Non-pigmented ciliary epithelial cell (primary cell): Measurements from ENCODE around the gene TMEM129.

Experiments used
- DNase-seq: peaks from one replicate; pipeline ENCODE4 v3.0.0-alpha.2; 2010; ENCODE audit warnings: low read depth

TMEM129 gene

DNA sequence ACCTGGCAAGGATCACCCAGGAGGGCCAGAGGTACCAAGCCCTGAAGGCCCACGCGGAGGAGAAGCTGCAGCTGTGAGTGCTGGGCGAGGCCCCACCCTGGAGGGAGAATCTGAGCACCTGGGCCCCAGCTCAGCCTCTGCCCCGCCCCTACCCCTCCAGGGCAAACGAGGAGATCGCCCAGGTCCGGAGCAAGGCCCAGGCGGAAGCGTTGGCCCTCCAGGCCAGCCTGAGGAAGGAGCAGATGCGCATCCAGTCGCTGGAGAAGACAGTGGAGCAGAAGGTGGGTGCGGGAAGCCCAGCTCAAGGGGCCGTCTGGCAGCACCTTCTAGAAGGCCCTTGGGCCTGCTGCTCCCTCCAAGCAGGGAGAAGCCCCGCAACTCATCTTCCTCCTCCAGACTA lies 23.4 kb upstream of the TMEM129 start:
- no peak for DNase-seq

DNA sequence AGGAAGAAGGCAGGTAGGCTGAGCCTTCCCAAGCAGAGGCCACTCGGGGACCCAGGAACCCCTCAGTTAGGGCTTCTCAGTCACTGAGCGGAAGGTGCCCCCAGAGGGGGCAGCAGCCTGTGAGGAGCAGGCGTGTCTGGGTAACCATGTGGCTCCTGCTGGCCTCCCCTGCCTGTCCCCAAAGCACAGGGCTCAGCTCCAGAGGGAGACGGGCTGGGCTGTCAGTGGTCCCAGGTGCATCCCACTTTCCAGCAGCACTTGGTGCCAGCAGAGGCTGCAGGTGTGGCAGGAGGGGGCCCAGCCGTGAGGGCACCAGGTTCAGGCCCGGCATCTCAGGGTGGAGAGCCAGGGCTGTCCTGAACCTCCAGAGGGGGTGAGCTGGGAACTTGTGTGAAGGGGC lies 22.9 kb upstream of the TMEM129 start:
- no peak for DNase-seq

DNA sequence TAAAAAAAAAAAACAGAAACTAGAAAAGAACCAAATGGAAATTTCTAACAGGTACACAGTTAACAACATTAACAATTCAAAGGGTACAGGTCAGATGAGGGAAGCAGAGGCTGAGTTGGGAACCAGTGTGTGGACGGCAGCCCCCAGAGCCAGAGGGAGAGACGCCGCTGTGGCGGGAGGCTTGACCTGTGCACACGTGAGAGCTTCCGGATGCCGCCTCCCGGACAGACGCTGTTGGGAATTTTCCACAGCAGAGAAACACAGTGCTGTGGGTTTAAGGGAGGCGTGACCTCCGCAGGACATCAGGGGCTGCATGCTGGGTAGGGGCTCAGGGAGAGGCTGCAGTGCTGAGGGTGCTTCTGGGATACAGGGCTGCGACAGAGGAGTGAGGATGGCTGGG lies 22.4 kb upstream of the TMEM129 start:
- no peak for DNase-seq

DNA sequence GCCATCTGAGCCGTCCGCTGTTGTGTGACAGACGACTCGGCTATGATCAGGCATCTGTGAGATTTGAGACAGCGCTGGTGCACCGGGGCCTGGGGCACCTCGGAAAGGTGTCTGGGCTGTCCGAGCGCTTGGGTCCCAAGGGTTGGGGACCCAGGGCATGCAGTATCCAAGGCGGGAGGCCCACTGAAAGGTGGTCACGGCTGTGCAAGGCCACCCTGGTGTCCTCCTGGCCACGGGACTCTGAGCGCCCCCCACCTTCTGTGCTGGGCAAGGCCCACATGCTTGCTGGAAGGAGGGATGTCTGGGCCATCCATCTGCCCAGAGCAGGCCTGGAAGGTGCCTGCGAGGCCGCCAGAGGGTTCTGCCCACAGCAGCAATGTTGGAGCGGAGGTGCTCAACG lies 20.1 kb upstream of the TMEM129 start:
- DNase-seq: no peak

DNA sequence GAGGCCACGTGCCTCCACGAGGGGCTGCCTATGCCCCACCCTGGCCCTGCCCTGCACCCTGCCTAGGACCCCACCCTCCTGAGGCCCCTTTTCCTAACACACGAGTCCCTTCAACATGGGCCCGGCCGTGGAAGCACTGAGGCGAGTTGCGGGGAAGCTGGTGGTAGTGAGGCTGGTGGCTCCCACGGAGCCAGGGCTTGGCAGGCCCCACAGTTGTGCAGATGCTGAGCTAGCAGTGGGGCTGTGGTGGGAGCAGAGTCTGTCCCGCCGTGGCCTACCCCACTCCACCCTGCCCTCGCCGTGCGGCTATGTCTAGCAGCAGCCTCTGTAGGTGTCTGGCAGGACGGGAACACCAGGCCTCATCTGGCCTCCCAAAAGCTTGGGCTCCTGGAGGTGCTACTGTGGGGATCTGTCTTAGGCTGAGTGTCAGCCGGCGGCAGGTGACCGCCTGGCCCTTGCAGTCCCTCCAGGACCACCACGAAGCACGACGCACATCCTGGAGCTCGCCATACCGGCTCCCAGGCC lies 19.0 kb upstream of the TMEM129 start:
- no peak for DNase-seq

DNA sequence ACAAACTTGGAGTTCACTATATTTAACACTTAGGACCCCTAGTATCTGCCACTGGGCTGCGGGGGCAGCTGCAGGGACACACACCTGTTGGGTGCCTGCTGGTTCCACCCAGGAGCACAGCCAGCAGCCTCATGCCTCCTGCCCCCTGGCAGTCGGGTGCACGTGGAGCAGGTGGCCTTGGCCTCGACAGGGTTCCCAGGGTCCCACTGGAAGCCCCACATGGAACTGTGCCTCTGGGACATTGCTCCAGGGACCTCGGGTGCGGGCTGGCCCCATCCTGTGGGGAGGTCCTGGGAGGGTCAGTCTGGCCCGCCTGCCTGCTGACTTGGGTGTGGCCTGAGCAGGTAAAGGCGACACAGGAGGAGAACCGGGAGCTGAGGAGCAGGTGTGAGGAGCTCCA lies 18.2 kb upstream of the TMEM129 start:
- no peak for DNase-seq

DNA sequence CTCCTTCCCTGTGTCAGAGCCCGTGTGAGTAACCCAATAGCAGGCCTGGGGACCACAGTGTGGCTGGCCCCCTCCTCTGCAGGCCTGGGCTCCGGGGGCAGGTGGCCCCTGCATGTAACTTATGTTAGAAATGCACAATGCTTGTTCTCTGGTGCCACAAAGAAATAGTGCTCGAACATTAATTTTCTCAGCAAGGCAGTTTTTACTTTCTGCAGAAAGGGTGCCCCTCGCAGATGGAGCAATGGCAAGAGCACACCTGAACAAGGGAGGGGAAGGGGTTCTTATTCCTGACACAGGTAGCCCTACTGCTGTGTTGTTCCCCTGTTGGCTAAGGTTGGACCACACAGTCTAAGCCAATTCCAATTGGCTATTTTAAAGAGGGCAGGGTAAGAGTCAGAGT lies 17.3 kb upstream of the TMEM129 start:
- no peak for DNase-seq

DNA sequence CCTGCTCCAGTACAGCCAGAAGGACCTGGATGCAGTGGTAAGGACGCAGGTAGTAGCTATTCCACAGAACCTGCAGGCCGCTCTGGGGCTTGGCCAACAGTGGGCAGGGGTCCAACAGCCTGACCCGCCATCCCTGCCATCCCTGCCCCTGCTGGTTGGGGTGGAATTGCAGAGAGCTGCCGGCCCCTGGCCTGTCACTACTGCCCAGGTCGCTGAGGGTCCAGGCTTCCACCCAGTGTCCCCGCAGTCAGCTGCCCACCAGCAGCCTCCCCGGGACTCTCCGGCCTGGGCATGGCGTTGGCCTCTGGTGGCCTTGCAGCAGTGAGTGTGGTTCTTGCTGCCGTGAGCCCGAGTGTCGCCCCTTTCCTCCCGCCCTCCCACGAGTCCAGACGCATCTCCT lies 16.5 kb upstream of the TMEM129 start:
- DNase-seq: no peak

DNA sequence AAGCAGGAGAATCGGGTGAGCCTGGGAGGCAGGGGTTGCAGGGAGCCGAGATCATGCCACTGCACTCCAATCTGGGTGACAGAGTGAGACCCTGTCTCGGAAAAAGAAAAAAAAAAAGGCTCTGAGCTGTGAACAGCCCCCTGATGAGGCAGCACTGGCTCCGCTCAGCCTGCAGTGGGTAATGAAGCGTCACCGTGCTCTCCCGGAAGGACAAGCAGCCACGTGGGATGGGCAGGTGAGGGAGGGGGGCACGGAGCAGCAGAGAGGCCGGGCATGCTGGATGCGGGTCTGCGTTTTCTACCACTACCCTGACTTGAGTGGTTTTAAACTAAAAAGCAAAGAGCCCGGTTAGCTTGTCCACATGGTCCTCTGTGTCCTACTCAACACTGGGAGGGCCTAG lies 15.7 kb upstream of the TMEM129 start:
- no peak for DNase-seq

DNA sequence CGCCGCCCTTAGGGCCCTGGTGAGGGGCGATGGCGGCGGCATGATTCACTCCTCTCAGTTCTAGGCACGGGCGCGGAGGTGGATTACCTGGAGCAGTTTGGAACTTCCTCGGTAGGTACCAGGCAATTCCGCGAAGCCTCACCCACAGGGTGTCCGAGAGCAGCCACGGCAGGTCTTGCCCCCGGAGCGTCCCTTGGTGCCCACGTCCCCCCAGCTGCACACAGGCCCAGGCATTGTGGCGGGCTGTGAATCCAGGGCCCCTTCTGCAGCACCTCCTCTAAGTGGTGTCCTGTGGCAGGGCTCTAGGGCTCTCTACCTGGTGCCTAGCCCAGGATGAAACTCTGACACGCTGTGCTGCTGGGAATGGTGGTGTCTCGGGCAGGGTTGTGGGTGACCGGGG lies 14.1 kb upstream of the TMEM129 start:
- no peak for DNase-seq

DNA sequence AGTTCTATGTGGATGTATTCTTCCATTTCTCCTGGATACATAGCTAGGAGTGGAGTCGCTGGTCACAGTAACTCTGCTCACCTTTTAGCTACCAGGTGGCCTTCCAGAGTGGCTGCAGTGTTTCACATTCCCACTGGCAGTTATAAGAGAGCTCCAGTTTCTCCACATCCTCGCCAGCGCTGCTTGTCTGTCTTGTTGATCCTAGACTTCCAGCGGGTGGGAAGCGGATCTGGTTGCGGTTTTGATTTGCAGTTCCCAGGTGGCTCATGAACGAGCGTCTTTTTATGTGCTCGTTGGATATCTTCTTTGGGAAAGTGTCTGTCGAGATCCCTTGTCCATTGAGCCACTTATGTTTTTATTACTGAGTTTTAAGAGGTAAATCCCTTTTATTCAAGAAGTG lies 11.8 kb upstream of the TMEM129 start:
- no peak for DNase-seq

DNA sequence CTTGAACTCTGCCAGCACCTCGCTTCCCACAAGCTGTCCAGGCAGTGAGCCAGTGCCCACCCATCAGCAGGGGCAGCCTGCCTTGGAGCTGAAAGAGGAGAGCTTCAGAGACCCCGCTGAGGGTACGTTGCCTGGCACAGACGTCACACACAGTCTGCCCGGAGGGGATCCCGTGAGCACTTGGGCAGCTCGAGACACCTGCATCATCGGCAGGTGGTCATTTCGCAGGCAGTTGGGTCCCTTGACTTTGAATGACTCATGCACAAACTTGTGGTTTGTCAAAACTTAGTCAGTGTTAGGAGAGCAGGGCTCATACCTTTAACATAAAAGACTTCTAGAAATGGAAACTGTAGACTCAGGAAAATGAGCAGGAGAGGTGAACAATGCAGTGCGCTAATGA lies 10.1 kb upstream of the TMEM129 start:
- DNase-seq: no peak

DNA sequence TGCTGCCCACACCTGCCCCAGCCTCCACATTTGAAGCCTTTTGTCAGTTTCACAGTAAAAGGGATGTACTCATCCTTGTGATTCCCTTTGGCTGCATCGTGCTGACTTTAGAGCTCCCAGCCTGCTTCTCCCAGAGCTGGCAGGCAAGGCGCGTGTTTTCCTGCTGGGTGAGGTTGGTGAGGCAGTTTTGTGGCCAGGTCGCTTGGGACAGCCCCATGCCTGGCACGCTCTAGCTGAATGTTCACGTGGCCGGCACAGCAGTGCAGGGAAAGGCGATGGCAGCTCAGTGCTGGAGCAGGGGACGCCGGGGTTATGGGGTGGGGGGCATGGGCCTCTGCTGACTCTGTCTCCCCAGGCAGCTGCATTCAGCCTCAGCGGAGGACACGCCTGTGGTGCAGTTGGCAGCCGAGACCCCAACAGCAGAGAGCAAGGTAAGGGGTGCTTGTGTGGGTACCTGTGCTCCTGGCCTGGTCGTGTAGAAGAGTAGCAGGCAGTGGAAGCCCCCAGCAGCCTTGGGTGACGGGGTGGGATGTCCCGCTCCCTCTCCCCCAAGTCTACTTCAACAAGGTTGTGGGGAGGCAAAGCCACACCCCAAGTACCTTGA lies 9.5 kb upstream of the TMEM129 start:
- no peak for DNase-seq

DNA sequence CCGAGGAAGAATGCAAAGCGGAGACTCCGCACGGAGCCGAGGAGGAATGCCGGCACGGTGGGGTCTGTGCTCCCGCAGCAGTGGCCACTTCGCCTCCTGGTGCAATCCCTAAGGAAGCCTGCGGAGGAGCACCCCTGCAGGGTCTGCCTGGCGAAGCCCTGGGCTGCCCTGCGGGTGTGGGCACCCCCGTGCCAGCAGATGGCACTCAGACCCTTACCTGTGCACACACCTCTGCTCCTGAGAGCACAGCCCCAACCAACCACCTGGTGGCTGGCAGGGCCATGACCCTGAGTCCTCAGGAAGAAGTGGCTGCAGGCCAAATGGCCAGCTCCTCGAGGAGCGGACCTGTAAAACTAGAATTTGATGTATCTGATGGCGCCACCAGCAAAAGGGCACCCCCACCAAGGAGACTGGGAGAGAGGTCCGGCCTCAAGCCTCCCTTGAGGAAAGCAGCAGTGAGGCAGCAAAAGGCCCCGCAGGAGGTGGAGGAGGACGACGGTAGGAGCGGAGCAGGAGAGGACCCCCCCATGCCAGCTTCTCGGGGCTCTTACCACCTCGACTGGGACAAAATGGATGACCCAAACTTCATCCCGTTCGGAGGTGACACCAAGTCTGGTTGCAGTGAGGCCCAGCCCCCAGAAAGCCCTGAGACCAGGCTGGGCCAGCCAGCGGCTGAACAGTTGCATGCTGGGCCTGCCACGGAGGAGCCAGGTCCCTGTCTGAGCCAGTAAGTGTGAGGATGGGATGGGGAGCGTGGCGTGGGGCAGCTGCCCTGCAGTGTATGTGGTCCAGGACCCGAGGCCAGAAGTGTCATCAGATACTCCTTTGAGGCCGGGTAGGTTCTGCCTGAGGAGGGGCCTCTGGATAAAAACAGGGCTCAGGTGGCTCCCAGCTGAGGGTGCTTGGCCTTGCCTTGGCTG lies 7.2 kb upstream of the TMEM129 start:
- DNase-seq: no peak

DNA sequence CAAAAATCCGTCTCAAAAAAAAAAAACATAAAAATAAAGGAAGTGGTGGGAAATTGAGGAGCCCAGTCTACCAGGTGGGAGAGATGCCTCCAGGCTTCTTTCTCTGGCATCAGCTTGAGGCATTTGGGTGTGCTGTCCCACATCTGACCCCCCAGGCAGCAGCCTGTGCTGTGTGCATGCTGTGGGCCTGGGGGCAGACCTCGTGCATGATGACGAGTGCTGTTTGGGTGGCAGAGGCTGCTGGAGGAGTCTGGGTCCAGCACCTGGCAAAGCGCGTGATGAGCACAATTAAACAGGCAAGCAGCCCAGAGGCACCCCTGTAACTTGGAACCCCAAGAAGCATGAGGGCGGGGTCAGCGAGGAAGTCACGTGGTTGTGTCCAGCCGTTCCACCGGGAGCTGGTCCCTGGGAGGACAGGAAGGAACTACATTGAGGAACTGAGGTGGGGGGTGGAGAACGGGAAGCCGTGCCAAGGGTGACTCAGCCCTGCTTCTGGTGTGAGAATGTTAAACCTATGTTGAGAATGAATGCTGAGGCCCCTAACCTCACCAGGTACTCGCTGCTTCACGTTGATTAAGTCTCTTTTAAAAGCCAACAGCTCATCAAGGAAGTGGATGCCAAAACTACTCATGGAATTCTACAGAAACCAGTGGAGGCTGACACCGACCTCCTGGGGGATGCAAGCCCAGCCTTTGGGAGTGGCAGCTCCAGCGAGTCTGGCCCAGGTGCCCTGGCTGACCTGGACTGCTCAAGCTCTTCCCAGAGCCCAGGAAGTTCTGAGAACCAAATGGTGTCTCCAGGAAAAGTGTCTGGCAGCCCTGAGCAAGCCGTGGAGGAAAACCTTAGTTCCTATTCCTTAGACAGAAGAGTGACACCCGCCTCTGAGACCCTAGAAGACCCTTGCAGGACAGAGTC lies 6.3 kb upstream of the TMEM129 start:
- DNase-seq: no peak

DNA sequence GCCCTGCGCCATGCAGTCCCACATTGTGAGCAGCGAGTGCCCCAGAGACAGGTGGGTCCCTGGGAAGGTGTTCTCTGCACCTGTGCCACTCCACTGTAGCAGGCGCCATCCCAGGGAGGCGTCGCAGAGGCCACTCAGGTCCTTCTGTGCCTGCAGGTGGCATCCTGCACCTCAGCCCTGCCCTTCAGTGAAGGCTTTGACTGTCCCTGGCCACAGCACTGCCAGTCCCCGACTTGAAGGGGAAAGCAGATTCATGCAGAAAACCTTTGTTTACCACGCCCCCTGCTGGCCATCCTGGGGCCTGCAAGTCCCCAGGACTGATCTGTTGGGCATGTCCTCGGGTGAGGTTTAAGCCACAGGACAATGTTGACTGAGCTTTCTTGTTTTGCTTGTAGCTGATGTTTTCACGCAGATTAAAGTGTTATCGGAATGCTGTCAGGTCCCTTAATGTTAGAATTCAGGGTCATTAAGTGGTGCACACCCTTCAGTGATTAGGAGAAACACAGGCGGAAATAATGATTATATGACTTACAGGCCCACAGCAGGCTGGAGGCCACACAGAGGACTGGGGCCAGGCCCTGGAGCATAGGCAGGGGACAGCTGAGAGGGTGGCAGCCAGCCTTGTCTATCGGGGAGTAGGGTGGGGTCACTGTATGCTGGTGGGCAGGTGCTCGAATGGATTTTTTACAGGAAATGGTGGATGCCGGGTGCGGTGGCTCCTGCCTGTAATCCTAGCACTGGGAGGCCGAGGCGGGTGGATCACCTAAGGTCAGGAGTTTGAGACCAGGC lies 5.2 kb upstream of the TMEM129 start:
- no peak for DNase-seq

DNA sequence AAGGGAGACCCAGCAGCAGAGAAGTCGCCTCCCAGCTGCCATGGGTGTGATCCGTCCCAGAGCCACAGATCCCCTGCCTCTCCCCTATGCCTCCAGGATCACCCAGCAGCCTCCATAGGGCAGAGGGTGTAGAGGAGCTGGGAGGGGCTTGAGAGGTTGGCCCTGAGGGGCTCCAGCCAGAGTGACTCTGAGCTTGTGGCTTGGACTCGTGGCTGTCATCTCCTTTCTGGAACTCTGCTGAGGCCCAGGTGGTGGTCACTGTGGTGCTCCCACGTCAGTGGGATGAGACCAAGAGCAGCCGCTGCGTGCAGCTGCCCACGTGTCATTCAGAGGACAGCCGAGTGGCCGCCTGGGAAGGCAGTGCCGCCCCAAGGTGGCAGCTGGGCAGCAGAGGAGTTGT lies 4.4 kb upstream of the TMEM129 start:
- DNase-seq: no peak

DNA sequence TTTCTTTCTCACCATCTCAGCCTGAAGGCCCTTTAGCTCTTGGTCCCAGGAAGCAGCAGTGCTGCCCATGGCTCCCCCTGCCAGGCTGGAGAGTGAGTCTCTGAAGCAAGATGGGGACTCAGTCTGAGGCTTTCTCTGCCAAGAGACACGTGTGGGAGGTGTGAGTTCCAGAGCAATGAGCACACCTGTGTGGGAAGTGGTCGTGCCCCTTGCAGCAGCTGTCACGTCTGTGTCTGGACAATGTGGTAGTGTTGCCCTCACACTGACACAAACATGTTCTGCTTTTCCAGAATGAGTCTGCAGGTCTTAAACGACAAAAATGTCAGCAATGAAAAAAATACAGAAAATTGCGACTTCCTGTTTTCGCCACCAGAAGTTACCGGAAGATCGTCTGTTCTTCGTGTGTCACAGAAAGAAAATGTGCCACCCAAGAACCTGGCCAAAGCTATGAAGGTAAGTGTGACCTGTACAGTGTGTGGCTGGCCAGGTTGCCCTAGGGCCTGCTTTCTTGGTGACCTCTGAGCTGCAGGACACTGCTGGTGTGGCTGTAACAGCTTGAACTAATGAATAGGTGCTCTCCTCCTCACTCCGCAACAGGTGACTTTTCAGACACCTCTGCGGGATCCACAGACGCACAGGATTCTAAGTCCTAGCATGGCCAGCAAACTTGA lies 2.1 kb upstream of the TMEM129 start:
- no peak for DNase-seq

DNA sequence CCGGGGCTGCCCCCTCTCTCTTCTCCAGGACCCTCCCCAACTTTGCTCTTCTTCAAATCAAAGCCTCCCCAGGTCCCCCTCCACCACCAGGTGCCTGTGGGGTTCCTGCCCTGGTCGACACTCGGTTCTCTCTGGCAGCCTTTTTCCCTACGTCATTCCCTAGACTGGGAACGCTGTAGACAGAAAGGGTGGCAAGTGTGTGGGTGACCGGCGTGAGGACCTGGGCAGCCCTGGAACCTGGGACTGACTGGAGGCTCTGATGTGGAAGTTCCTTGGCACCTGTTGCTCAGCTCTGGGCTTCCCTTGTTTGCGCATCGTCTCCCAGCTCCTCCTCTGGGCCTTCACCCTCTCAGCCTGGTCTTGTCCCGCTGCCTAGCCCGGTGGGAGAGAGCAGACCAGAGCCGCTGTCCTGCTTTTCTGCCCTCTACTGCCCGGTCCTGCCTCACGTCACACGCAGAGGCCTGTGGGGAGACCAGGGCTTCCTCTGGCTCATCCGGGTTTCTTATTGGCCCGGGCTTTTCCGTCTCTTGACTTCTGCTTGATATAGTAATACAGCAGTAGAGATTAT lies 1.5 kb upstream of the TMEM129 start:
- DNase-seq: no peak

DNA sequence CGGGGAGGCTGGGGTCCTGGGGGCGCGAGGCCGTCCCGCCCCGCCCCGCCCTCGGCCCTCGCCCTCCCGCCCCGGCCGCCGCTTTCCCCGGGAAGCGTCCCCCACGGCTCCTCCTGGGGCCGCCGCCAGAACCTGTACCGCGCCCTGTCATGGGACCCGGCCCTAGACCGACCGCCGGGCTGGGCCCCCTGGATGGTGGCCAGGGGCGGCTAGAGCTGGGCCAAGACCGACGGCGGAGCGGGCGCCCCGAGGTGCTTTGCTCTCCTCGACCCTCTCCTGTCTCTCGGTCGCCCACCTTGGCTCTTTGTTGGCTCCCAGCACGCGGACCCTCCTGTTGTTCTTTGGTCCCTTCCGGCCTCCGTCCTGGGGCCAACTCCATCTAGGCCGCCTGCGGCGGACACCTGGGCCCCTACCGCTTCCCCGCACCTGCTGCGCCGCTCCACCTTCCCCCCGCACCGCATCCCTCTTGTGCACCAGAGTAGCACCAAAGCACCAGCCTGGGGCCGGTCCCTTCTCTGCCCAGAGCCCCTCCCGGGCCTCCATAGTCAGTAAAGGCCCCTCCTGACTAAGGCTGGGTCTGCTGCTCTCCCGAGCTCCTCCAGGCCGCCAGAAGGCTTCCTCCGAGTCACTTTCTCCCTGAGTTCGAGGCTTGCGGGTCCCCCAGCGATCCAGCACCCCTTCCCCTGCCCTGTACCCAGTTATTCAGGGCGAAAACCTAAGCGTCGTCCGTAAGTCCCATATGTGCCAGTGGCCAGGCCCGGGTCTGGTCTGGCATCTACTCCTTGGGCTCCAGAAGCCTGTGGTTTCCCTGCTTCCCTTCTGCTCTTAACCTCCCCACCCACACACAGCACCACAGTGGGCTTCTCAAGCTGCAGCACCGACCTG lies 785 bp upstream of the TMEM129 start:
- DNase-seq: no peak
